Skin of body (tissue), 2 donors: Measurements from ENCODE around the gene NANP. TPM values are rescaled to one million over a fixed set of nuclear protein-coding genes. Genes with fewer than 3 reads are reported as not detected.
"Not testable (repeated sequence)": the region's sequence is repeated elsewhere in the genome, so short reads cannot be mapped to it uniquely, and the experiment has no call there.

Source experiments
- DNase-seq: peaks from one replicate; lab custom pipeline; 2025; lab: John Stamatoyannopoulos, UW
- total RNA-seq: library from RNA; depleted of rRNA; stranded (reverse); fragments of >200 nt; gene quantifications from one replicate; pipeline ENCODE4 v1.2.3, GENCODE V29; 2014

Gene NANP
- 6.2 TPM for total RNA-seq

- DNase-seq: peak; percentile 96
Observed at GRCh38 chr20:25623736-25624499, at the start of gene NANP. TSS of gene NANP (minus strand) at chr20:25624014. CDS start at chr20:25623948, 66 bp downstream.

- DNase-seq: no peak
Observed at GRCh38 chr20:25672659-25673235, 48.9 kb upstream of the NANP start.

GRCh38 chr20:25669826-25670422 lies 46.1 kb upstream of the NANP start:
- DNase-seq: no peak

GRCh38 chr20:25668446-25668845 lies 44.6 kb upstream of the NANP start:
- DNase-seq: no peak

GRCh38 chr20:25659999-25660398 lies 36.2 kb upstream of the NANP start:
- no peak for DNase-seq

- DNase-seq: no peak
Observed at GRCh38 chr20:25654487-25654886, 30.7 kb upstream of the NANP start.

GRCh38 chr20:25652866-25653265 lies 29.1 kb upstream of the NANP start:
- DNase-seq: not testable (repeated sequence)

GRCh38 chr20:25644814-25645213 lies 21.0 kb upstream of the NANP start:
- DNase-seq: no peak

- DNase-seq: no peak
Observed at GRCh38 chr20:25643716-25644115, 19.9 kb upstream of the NANP start.

GRCh38 chr20:25637247-25637646 lies 13.4 kb upstream of the NANP start:
- no peak for DNase-seq

- DNase-seq: no peak
Observed at GRCh38 chr20:25632940-25633790, 9.4 kb upstream of the NANP start.

GRCh38 chr20:25630615-25631014 lies 6.8 kb upstream of the NANP start:
- DNase-seq: not testable (repeated sequence)

GRCh38 chr20:25629816-25630499 lies 6.1 kb upstream of the NANP start:
- no peak for DNase-seq

GRCh38 chr20:25626779-25627178 lies 3.0 kb upstream of the NANP start:
- DNase-seq: no peak

- DNase-seq: peak; percentile 7
Observed at GRCh38 chr20:25624500-25624939, 706 bp upstream of the NANP start.

- no peak for DNase-seq
Observed at GRCh38 chr20:25623225-25623735, 534 bp downstream of the NANP start.

- DNase-seq: no peak
Observed at GRCh38 chr20:25622450-25623224, 1.2 kb downstream of the NANP start.

GRCh38 chr20:25622049-25622448 lies 1.8 kb downstream of the NANP start:
- DNase-seq: no peak

- DNase-seq: no peak
Observed at GRCh38 chr20:25619514-25619913, 4.3 kb downstream of the NANP start.

GRCh38 chr20:25608774-25609173 lies 15.0 kb downstream of the NANP start:
- no peak for DNase-seq
